H1 (cell line): ENCODE data around the gene TTC29. TPM values are rescaled to one million over a fixed set of nuclear protein-coding genes. Genes with fewer than 3 reads are reported as not detected.

Source experiments
- CTCF ChIA-PET: fragments of 300-600 bp; sonication (Branson Sonifier 250); formaldehyde crosslinking; loops from one replicate; lab custom pipeline; 2021; ENCODE audit not compliant: partially characterized antibody; lab: Charles Lee
- POLR2A ChIA-PET: fragments of 300-600 bp; sonication (Branson Sonifier 250); formaldehyde crosslinking; loops from one replicate; lab custom pipeline; 2021; ENCODE audit warnings: inconsistent platforms; ENCODE audit not compliant: partially characterized antibody; lab: Charles Lee
- DNase-seq, 2 experiments: peaks; one replicate each; pipeline versions ENCODE4 v3.0.0 to v3.0.0-alpha.2; 2010 to 2022; ENCODE audit warnings: low spot score in 2 of 2, low read depth in 1 of 2, mixed read lengths in 1 of 2
- FAIRE-seq: peaks from 2 replicates; lab custom pipeline; 2011; peaks lifted over from hg19 to GRCh38; lab: Jason Lieb, UNC
- H2AFZ ChIP-seq: 2 replicates; pipeline ENCODE4 v1.8.1; 2012; ENCODE audit warnings: low read length, inconsistent platforms
- H2AK5ac ChIP-seq: 2 replicates; pipeline ENCODE4 v1.6.1; 2013; ENCODE audit warnings: low read depth, low read length
- H2BK120ac ChIP-seq: replicated peaks from 2 replicates; pipeline ENCODE3; 2013; ENCODE audit warnings: low read depth, low read length, inconsistent platforms
- H2BK12ac ChIP-seq: 2 replicates; pipeline ENCODE4 v1.6.1; 2013; ENCODE audit warnings: low read depth, low read length
- H2BK15ac ChIP-seq: 2 replicates; pipeline ENCODE4 v1.6.1; 2013; ENCODE audit warnings: low read length
- H2BK20ac ChIP-seq: 2 replicates; pipeline ENCODE4 v1.6.1; 2013; ENCODE audit warnings: low read length
- H2BK5ac ChIP-seq: 2 replicates; pipeline ENCODE4 v1.6.1; 2013; ENCODE audit warnings: low read depth, low read length
- H3K14ac ChIP-seq: 2 replicates; pipeline ENCODE4 v1.6.1; 2013; ENCODE audit warnings: inconsistent platforms; ENCODE audit not compliant: insufficient read length
- H3K18ac ChIP-seq: 2 replicates; pipeline ENCODE4 v1.6.1; 2013; ENCODE audit warnings: low read length; ENCODE audit errors: extremely low read depth
- H3K23ac ChIP-seq: 2 replicates; pipeline ENCODE4 v1.6.1; 2013; ENCODE audit warnings: inconsistent platforms; ENCODE audit not compliant: insufficient read length
- H3K23me2 ChIP-seq: 2 replicates; pipeline ENCODE4 v1.6.1; 2013; ENCODE audit warnings: low read depth, low read length
- H3K27ac ChIP-seq: 2 replicates; pipeline ENCODE4 v1.6.1; 2011; ENCODE audit warnings: low read depth, low read length, inconsistent platforms
- H3K27me3 ChIP-seq, 4 experiments: replicated peaks in 1 of 4; 1 replicate in 1 of 4; 2 replicates in 3 of 4; pipeline versions ENCODE4 v1.6.1 to v1.8.1; 2011 to 2013; ENCODE audit warnings: low read length in 3 of 4, mild to moderate bottlenecking in 3 of 4, inconsistent platforms in 2 of 4, mixed read lengths in 2 of 4, moderate library complexity in 1 of 4; ENCODE audit not compliant: control insufficient read depth in 3 of 4, insufficient read depth in 3 of 4; ENCODE audit errors: extremely low read depth in 1 of 4
- H3K36me3 ChIP-seq, 4 experiments: 2 replicates each; pipeline versions ENCODE4 v1.6.1 to v1.8.1; 2011 to 2013; ENCODE audit warnings: mild to moderate bottlenecking in 4 of 4, low read length in 3 of 4, moderate library complexity in 2 of 4, control low read depth in 1 of 4, inconsistent platforms in 1 of 4; ENCODE audit not compliant: insufficient read depth in 4 of 4, control insufficient read depth in 2 of 4
- H3K4ac ChIP-seq: replicated peaks from 2 replicates; pipeline ENCODE3; 2013; ENCODE audit warnings: low read length, low read depth, mixed read lengths, inconsistent platforms; ENCODE audit not compliant: insufficient read length
- H3K4me1 ChIP-seq, 4 experiments: replicated peaks in 1 of 4; 1 replicate in 1 of 4; 2 replicates in 3 of 4; pipeline versions ENCODE4 v1.6.1 to v1.8.1; 2011 to 2013; ENCODE audit warnings: low read length in 3 of 4, inconsistent platforms in 2 of 4, mixed read lengths in 1 of 4; ENCODE audit not compliant: insufficient read depth in 4 of 4, control insufficient read depth in 3 of 4
- H3K4me2 ChIP-seq, 2 experiments: 2 replicates each; pipeline versions ENCODE4 v1.6.1 to v1.8.1; 2011 to 2013; ENCODE audit warnings: low read depth in 2 of 2, low read length in 2 of 2, control low read depth in 1 of 2, inconsistent platforms in 1 of 2, mild to moderate bottlenecking in 1 of 2; ENCODE audit not compliant: insufficient read depth in 1 of 2
- H3K4me3 ChIP-seq, 4 experiments: fragments of 200-600, 300-600 bp in 1 of 4; sonication (generic), shearing (Covaris generic), sonication (Bioruptor Twin) in 1 of 4; 2 replicates each; pipeline versions ENCODE4 v1.5.1 to v1.8.1; 2011 to 2016; ENCODE audit warnings: low read length in 4 of 4, low read depth in 3 of 4, control low read depth in 2 of 4, inconsistent platforms in 2 of 4, mild to moderate bottlenecking in 2 of 4, mixed read lengths in 1 of 4, moderate library complexity in 1 of 4; ENCODE audit not compliant: insufficient read depth in 2 of 4; ENCODE audit errors: extremely low read depth in 1 of 4
- H3K56ac ChIP-seq: replicated peaks from 2 replicates; pipeline ENCODE3; 2013; ENCODE audit warnings: low read depth, mild to moderate bottlenecking, mixed read lengths, low read length, inconsistent platforms; ENCODE audit not compliant: insufficient read length
- H3K79me1 ChIP-seq: 2 replicates; pipeline ENCODE4 v1.6.1; 2013; ENCODE audit warnings: low read depth, low read length, control low read depth
- H3K79me2 ChIP-seq, 2 experiments: 2 replicates each; pipeline versions ENCODE4 v1.6.1 to v1.8.1; 2012 to 2013; ENCODE audit warnings: low read length in 2 of 2, mild to moderate bottlenecking in 2 of 2, inconsistent platforms in 1 of 2; ENCODE audit not compliant: insufficient read depth in 2 of 2, control insufficient read depth in 1 of 2
- H3K9ac ChIP-seq, 4 experiments: replicated peaks in 1 of 4; 1 replicate in 1 of 4; 2 replicates in 3 of 4; pipeline versions ENCODE4 v1.6.1 to v1.8.1; 2011 to 2013; ENCODE audit warnings: low read depth in 3 of 4, low read length in 3 of 4, control low read depth in 2 of 4, mild to moderate bottlenecking in 2 of 4, moderate library complexity in 2 of 4, inconsistent platforms in 1 of 4; ENCODE audit errors: extremely low read depth in 1 of 4
- H3K9me3 ChIP-seq, 2 experiments: 2 replicates each; pipeline versions ENCODE4 v1.6.1 to v1.8.1; 2012 to 2013; ENCODE audit warnings: mild to moderate bottlenecking in 2 of 2, moderate library complexity in 2 of 2, control low read depth in 1 of 2, inconsistent platforms in 1 of 2, low read depth in 1 of 2, low read length in 1 of 2, mixed read lengths in 1 of 2; ENCODE audit not compliant: insufficient read depth in 2 of 2
- H4K20me1 ChIP-seq, 2 experiments: replicated peaks in 1 of 2; 2 replicates each; pipeline versions ENCODE3 to v1.8.1; 2011 to 2013; ENCODE audit warnings: inconsistent platforms in 2 of 2, low read length in 2 of 2, mild to moderate bottlenecking in 1 of 2; ENCODE audit not compliant: insufficient read depth in 2 of 2, control insufficient read depth in 1 of 2
- H4K5ac ChIP-seq: 2 replicates; pipeline ENCODE4 v1.6.1; 2013; ENCODE audit warnings: low read length, low read depth, mixed read lengths, inconsistent platforms; ENCODE audit not compliant: insufficient read length
- H4K8ac ChIP-seq: 2 replicates; pipeline ENCODE4 v1.8.0; 2013; ENCODE audit warnings: mild to moderate bottlenecking, moderate library complexity, low read length, inconsistent platforms; ENCODE audit not compliant: insufficient read depth; ENCODE audit errors: extremely low read depth
- H4K91ac ChIP-seq: replicated peaks from 2 replicates; pipeline ENCODE3; 2013; ENCODE audit warnings: low read length, mixed read lengths, inconsistent platforms; ENCODE audit not compliant: insufficient read length
- BACH1 ChIP-seq: IDR thresholded peaks from 2 replicates; pipeline ENCODE4 v1.6.1; 2012; ENCODE audit warnings: low read length, improper control_type of control experiment
- EP300 ChIP-seq, 2 experiments: IDR thresholded peaks; 1 replicate in 1 of 2; 2 replicates in 1 of 2; pipeline ENCODE4 v1.6.1; 2011 to 2012; ENCODE audit warnings: low read depth in 2 of 2, low read length in 2 of 2, mild to moderate bottlenecking in 2 of 2, borderline replicate concordance in 1 of 2, inconsistent platforms in 1 of 2, moderate library complexity in 1 of 2
- GTF2F1 ChIP-seq: IDR thresholded peaks from 2 replicates; pipeline ENCODE4 v1.6.1; 2012; ENCODE audit warnings: low read depth, low read length, improper control_type of control experiment, borderline replicate concordance
- HDAC6 ChIP-seq: IDR thresholded peaks from one replicate; pipeline ENCODE4 v1.7.1; 2012; ENCODE audit warnings: low read depth, mild to moderate bottlenecking, inconsistent platforms, low read length, moderate library complexity
- JUN ChIP-seq: IDR thresholded peaks from 2 replicates; pipeline ENCODE4 v1.6.1; 2011; ENCODE audit warnings: low read depth, mild to moderate bottlenecking, improper control_type of control experiment, low read length
- KDM1A ChIP-seq: fragments of 200-600, 300-600 bp; sonication (generic); IDR thresholded peaks from 2 replicates; pipeline ENCODE4 v1.7.1; 2016; ENCODE audit warnings: mild to moderate bottlenecking, low read length, borderline replicate concordance
- WGBS, 2 experiments: shearing (Covaris generic) in 1 of 2; methylation state at CpG; one replicate each; pipeline versions ENCODE4 v1.1.6 to v1.1.7; 2013 to 2015; ENCODE audit warnings: low lambda C conversion rate in 2 of 2, mixed read lengths in 2 of 2, inconsistent platforms in 1 of 2, low coverage in 1 of 2, missing lambda C conversion rate in 1 of 2; ENCODE audit not compliant: insufficient replicate concordance in 2 of 2, insufficient coverage in 1 of 2, insufficient read length in 1 of 2; ENCODE audit errors: extremely low coverage in 1 of 2, missing lambda C conversion rate in 1 of 2; 5-methylcytosine and 5-hydroxymethylcytosine counted together
- polyA plus RNA-seq, 7 experiments: library from polyadenylated mRNA; depleted of rRNA in 3 of 7; stranded (reverse) in 5 of 7; unstranded in 2 of 7; fragments of >200 nt in 5 of 7; fragments of 200-250 nt in 2 of 7; gene quantifications; 1 replicate in 5 of 7; 2 replicates in 1 of 7; 4 replicates in 1 of 7; pipeline versions ENCODE4 v1.2.1 to v1.2.3, GENCODE V29; 2011 to 2013; ENCODE audit warnings: missing spikeins in 2 of 7, mixed read lengths in 2 of 7
- total RNA-seq: library from RNA; stranded (reverse); fragmentation: NEBNext Ultra II Directional; extraction: Animal tissue kit (Norgen Biotek cat#: 25700); gene quantifications from 2 replicates; pipeline ENCODE4 v1.2.1, GENCODE V29; 2021

TTC29 gene
- total and polyA plus RNA-seq, 2 of the 8 experiments (the other 6 are each of a cell fraction or from before 2014, with no cell fraction given): 0.28 TPM; not detected in 1

GRCh38 chr4:146957237-146957636 lies 11.6 kb upstream of the TTC29 start:
- no peaks in the 10 kb centered on the region for H3K23me2 ChIP-seq
- H3K27ac ChIP-seq: no peak overlapping the region
- no peaks in the 10 kb centered on the region for H4K20me1 ChIP-seq
- no peak overlapping the region for H3K14ac ChIP-seq
- no peak overlapping the region for H2BK5ac ChIP-seq
- no peak overlapping the region for H3K4ac ChIP-seq
- no peaks in the 10 kb centered on the region for H3K79me2 ChIP-seq
- no peak overlapping the region for H2BK12ac ChIP-seq
- H4K91ac ChIP-seq: no peak overlapping the region
- H3K18ac ChIP-seq: no peak overlapping the region
- ChIA-PET CTCF (interaction anchor here (1.0 to 2.2 kb wide), 2 partner anchors 13 to 14 kb away, joined by 3 to 7 read pairs; no protein-coding TSS in a partner anchor), POLR2A (no interaction called here)
- H2BK20ac ChIP-seq: no peak overlapping the region
- H3K79me1 ChIP-seq: no peaks in the 10 kb centered on the region
- H2BK15ac ChIP-seq: no peak overlapping the region
- H3K23ac ChIP-seq: no peak overlapping the region
- H3K4me3 ChIP-seq: no peak overlapping the region
- H3K4me2 ChIP-seq: no peak overlapping the region
- DNase-seq: no peak
- no peak overlapping the region for H2AK5ac ChIP-seq
- H4K8ac ChIP-seq: no peak overlapping the region
- H2BK120ac ChIP-seq: no peak overlapping the region
- TF ChIP-seq JUN: no peak
- no peak for TF ChIP-seq KDM1A
- no peak for TF ChIP-seq GTF2F1
- no peak for TF ChIP-seq HDAC6
- TF ChIP-seq EP300 (IDR thresholded peaks at IDR 0.05; ENCODE audit: borderline replicate concordance in 1 of 2, low read depth in 2 of 2, low read length in 2 of 2): no peak
- no peak for TF ChIP-seq BACH1
- FAIRE-seq: no peak
- no peak overlapping the region for H2AFZ ChIP-seq
- no peaks in the 10 kb centered on the region for H3K36me3 ChIP-seq
- no peak overlapping the region for H3K9ac ChIP-seq
- no peaks in the 10 kb centered on the region for H3K4me1 ChIP-seq
- H3K56ac ChIP-seq: no peak overlapping the region
- no peaks in the 10 kb centered on the region for H3K9me3 ChIP-seq
- no peaks in the 10 kb centered on the region for H3K27me3 ChIP-seq
- 98% methylated on average over 4 of the region's 4 CpGs; no CpG with 5 or more reads in 1 of the 2 experiments for WGBS, 2 experiments
- no peak overlapping the region for H4K5ac ChIP-seq
